GM12878 (cell line): Measurements from ENCODE around the gene BRICD5.

Experiments used
- ESRRA ChIP-seq: IDR thresholded peaks from 2 replicates; pipeline ENCODE4 v1.6.1; 2012; ENCODE audit warnings: mild to moderate bottlenecking, low read length, improper control_type of control experiment
- POLR2A ChIP-seq: IDR thresholded peaks from 2 replicates; pipeline ENCODE4 v1.6.1; 2011; ENCODE audit warnings: low read depth, mild to moderate bottlenecking, low read length
- POLR2AphosphoS2 ChIP-seq: IDR thresholded peaks from 2 replicates; pipeline ENCODE4 v1.6.1; 2011; ENCODE audit warnings: low read depth, mild to moderate bottlenecking, low read length, improper control_type of control experiment, moderate library complexity
- TBL1XR1 ChIP-seq: IDR thresholded peaks from 2 replicates; pipeline ENCODE4 v1.6.1; 2012; ENCODE audit warnings: low read depth, low read length, improper control_type of control experiment
- TF ChIP-seq, protein P1 (sequence below), 3 experiments: IDR thresholded peaks in 2 of 3; conservative IDR thresholded peaks in 1 of 3; 2 replicates each; pipeline ENCODE4 v1.5.1; 2011; ENCODE audit warnings: low read depth in 3 of 3, low read length in 3 of 3, mild to moderate bottlenecking in 3 of 3, control low read depth in 2 of 3, moderate library complexity in 2 of 3, inconsistent platforms in 1 of 3, mixed read lengths in 1 of 3; ENCODE audit not compliant: control insufficient read depth in 2 of 3, insufficient read depth in 1 of 3; ENCODE audit errors: extremely low read depth in 1 of 3

DNA sequence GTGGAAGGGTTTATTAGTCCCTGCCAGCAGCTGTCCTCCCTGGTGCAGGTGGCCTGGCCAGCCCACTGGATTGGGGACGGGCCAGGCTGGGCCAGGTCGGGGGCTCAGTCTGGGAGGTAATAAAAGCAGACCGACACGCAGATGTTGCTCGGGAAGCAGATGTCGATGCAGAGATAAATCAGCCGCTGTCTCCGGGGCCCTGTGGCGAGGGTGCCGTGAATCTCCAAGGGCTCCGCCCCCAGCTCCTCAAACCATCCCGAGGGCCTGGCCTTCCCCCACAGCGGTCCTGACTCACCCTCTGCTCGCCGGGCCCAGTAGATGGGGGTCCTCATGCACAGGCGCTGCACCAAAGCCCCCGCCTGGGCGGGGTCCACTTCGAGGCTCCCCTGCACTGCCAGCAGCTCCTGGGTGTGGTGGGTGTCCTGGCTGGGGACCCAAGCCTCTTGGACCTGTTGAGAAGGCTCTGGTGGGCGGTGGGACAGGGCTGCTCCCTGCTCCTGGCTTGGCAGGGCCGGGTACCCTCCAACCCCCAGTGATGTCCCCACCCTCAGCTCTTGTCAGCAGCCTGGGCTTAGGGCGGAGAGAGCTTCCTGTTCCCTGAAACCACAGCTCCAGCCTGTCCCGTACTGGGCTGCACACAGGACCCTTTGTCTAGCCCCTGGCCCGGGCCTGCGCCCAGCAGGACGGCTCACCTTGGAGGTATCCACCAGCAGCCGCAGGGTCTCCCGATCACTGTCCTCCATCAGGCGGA lies 1.2 kb downstream of the BRICD5 start:
- TF ChIP-seq POLR2AphosphoS2 (no peak), TBL1XR1 (no peak), POLR2A (no peak; the same call in 1 of the 2 replicates), ESRRA (no peak)
- TF ChIP-seq, protein P1, sequence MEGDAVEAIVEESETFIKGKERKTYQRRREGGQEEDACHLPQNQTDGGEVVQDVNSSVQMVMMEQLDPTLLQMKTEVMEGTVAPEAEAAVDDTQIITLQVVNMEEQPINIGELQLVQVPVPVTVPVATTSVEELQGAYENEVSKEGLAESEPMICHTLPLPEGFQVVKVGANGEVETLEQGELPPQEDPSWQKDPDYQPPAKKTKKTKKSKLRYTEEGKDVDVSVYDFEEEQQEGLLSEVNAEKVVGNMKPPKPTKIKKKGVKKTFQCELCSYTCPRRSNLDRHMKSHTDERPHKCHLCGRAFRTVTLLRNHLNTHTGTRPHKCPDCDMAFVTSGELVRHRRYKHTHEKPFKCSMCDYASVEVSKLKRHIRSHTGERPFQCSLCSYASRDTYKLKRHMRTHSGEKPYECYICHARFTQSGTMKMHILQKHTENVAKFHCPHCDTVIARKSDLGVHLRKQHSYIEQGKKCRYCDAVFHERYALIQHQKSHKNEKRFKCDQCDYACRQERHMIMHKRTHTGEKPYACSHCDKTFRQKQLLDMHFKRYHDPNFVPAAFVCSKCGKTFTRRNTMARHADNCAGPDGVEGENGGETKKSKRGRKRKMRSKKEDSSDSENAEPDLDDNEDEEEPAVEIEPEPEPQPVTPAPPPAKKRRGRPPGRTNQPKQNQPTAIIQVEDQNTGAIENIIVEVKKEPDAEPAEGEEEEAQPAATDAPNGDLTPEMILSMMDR (IDR thresholded peaks at IDR 0.05 in 2 of 3, conservative IDR thresholded peaks at IDR 0.05 in 1 of 3; ENCODE audit: control insufficient read depth in 2 of 3, extremely low read depth in 1 of 3, insufficient read depth in 1 of 3, low read depth in 3 of 3, low read length in 3 of 3) = no peak
